Psoas muscle (tissue), 8 donors: Measurements from ENCODE around the gene EFCAB5. TPM values are rescaled to one million over a fixed set of nuclear protein-coding genes. Genes with fewer than 3 reads are reported as not detected.

ENCODE experiments used
- ATAC-seq, 4 donors: fragments of 200-7000 bp; cut with Tn5 transposase; one replicate each; pipeline ENCODE4 v1.9.1; 2020; ENCODE audit warnings: moderate library complexity in 3 of 4, mild to moderate bottlenecking in 2 of 4
- DNase-seq, 2 donors: peaks; one replicate each; pipeline ENCODE4 v3.0.0-alpha.2; 2020
- H3K27ac ChIP-seq: fragments of 200-600 bp; one replicate; pipeline ENCODE4 v1.8.0; 2022
- H3K27me3 ChIP-seq, 3 donors: fragments of 200-600 bp in 1 of 3; one replicate each; pipeline versions ENCODE4 v1.6.1 to v1.8.0; 2013 to 2022; ENCODE audit warnings: low read length in 2 of 3, mild to moderate bottlenecking in 2 of 3, moderate library complexity in 1 of 3; ENCODE audit not compliant: insufficient read depth in 3 of 3
- H3K36me3 ChIP-seq, 2 donors: fragments of 200-600 bp in 1 of 2; one replicate each; pipeline versions ENCODE4 v1.6.1 to v1.8.0; 2013 to 2022; ENCODE audit warnings: low read depth in 1 of 2, mild to moderate bottlenecking in 1 of 2, moderate library complexity in 1 of 2; ENCODE audit not compliant: insufficient read depth in 1 of 2
- H3K4me1 ChIP-seq: fragments of 200-600 bp; one replicate; pipeline ENCODE4 v1.8.0; 2022
- H3K4me3 ChIP-seq: fragments of 200-600 bp; one replicate; pipeline ENCODE4 v1.8.0; 2022; ENCODE audit warnings: mild to moderate bottlenecking
- H3K9me3 ChIP-seq: fragments of 200-600 bp; one replicate; pipeline ENCODE4 v1.8.0; 2022
- WGBS, 3 donors: extraction: QIAGEN DNeasy Blood & Tissue Kit; methylation state at CpG; one replicate each; pipeline versions ENCODE4 v1.1.6 to v1.1.7; 2013; 5-methylcytosine and 5-hydroxymethylcytosine counted together
- intact Hi-C, 2 donors: fragments of 100-400 bp; cut with DNase I; formaldehyde crosslinking; loops; one replicate each; pipeline versions ENCODE4 v1.11.0 to v1.14.2; 2022
- polyA plus RNA-seq, 3 donors: library from polyadenylated mRNA; stranded (reverse); fragments of 200-250 nt; gene quantifications; one replicate each; pipeline ENCODE4 v1.2.3, GENCODE V29; 2013
- total RNA-seq, 4 donors: library from RNA; stranded (reverse); fragmentation: NEBNext Ultra II Directional in 2 of 4; extraction: Animal tissue kit (Norgen Biotek cat#: 25700) in 2 of 4; gene quantifications; one replicate each; pipeline versions ENCODE4 v1.2.1 to v1.2.4, GENCODE V29; 2021 to 2023
- TF ChIP-seq, protein P1 (sequence below): fragments of 200-600 bp; IDR thresholded peaks from one replicate; pipeline ENCODE4 v1.8.0; 2022; ENCODE audit warnings: antibody characterized with exemption
- donor health status: healthy with polysubstance abuse.
- donor health status: DM: no; HTN: no; CAD: no; lungs with moderate emphysema.
- donor health status: Bipolar disorder and iron deficiency.
- donor health status: healthy.
- donor health status: DM: yes; HTN: yes; CAD: no.
- donor health status: DM: no; HTN: no; CAD: no.
- donor health status: DM: no; HTN: no; CAD: no.
- donor health status: DM: yes; HTN: yes; CAD: no.

The EFCAB5 gene
- total and polyA plus RNA-seq, 7 donors = 0.10 to 0.67 (median 0.17) TPM; not detected in 4

DNA sequence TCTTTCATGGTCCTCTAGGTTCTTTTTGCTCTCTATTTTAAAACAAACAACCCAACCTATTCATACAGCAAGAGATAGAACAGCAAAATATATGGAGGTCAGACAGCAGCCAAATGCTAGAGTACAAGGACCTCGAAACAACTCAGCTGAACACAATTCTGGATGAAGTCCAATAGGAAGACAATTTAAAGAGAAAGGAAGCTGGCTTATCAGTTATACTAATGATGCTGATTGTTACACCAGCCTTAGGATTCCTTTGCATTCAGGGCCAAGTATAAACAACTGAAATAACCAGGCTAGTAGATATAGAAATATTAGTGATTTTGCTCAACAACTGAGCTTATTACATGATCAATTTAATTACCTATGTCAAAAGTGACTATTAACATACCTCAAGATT lies 13.9 kb upstream of the EFCAB5 start:
- DNase-seq (no peak), ATAC-seq (no peak)
- peak overlapping the region; percentile 90 for H3K27ac ChIP-seq
- H3K27me3 ChIP-seq = no peaks in the 10 kb centered on the region
- peak overlapping the region; percentile 75 for H3K4me3 ChIP-seq
- 1 to 11% (median 3%) methylated on average over 1 of the region's 1 CpG for WGBS, 3 donors
- H3K36me3 ChIP-seq = peaks cover 0 to 16% of the 10 kb centered on the region in 2 donors
- TF ChIP-seq, protein P1, sequence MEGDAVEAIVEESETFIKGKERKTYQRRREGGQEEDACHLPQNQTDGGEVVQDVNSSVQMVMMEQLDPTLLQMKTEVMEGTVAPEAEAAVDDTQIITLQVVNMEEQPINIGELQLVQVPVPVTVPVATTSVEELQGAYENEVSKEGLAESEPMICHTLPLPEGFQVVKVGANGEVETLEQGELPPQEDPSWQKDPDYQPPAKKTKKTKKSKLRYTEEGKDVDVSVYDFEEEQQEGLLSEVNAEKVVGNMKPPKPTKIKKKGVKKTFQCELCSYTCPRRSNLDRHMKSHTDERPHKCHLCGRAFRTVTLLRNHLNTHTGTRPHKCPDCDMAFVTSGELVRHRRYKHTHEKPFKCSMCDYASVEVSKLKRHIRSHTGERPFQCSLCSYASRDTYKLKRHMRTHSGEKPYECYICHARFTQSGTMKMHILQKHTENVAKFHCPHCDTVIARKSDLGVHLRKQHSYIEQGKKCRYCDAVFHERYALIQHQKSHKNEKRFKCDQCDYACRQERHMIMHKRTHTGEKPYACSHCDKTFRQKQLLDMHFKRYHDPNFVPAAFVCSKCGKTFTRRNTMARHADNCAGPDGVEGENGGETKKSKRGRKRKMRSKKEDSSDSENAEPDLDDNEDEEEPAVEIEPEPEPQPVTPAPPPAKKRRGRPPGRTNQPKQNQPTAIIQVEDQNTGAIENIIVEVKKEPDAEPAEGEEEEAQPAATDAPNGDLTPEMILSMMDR = no peak
- H3K4me1 ChIP-seq = peaks cover 42% of the 10 kb centered on the region
- H3K9me3 ChIP-seq = no peaks in the 10 kb centered on the region
- intact Hi-C loops = loop anchor here (10.0 kb wide), 2 partner anchors 63 to 293 kb away; no protein-coding TSS in a partner anchor

DNA sequence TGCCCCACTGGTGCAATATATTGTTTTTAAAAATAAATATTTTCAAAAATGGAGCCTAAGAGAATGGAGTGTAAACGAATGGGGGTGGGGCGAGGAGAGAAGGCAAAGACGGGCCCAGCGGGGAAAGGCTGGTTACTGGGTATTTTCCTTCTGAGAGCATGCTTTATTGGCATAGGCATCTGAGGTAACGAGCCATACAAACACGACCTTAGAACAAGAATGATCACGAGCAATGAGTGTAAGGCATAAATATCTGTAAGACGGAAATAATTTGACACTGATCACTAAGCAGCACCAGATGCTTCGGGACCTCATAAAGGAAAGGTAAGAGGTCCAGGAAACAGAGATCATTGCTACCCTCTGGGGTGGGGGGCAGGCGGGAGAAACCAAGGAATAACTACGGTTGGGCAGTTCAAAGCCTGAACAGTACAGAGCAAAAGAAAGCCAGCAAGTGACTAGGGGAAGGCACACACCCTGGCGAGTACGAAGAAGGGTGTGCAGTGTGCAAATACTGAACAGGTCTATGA lies 12.4 kb upstream of the EFCAB5 start:
- intact Hi-C loops = loop anchor here (10.0 kb wide), 2 partner anchors 64 to 294 kb away; no protein-coding TSS in a partner anchor
- no peak for ATAC-seq

DNA sequence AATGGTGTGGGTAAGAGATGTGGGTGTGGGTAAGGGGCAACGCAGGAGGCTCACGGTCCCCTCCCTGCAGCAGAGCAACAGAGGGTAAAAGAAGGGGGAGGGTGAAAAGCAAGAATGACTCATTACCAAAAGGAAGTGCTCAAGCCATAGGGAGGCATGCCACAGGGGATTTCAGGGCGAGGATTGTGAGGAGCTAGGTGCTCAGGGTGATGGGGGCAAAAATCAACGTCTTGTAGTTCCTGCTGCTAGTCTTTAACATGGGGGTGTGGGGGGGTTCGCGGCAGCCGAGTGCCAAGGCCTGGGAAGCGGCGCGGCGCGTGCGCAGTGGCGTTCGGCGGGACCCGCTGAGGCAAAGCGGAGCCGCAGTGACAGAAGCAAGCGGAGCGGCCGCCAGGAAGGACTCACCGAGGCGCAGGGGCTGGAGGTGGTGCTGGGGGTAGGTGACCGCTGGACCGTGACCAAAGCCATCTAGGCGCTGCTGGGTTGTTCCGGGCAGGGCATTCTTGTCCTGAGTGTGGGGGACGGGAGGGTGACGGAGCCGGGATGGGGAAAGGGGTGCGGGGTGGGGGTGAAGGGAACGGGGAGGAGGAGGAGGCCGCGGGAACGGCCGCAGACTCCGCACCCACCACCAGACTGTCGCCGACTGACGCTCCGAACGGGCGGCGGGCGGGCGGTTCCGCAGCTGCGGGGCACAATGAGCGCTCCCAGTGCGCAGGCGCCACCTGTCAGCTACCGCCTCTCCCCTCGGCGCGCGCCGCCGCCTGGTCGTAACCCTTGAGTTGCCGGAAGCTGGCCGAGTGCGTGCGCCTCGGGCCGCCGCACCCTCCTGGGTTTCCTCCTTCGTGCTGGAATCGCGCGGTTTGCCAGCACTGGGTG lies 11.7 kb upstream of the EFCAB5 start, which contains the start of gene SSH2:
Gene SSH2, minus strand, starts transcription at position 696 of the 876 bp plus-strand sequence. Its CDS starts 228 bp downstream, at position 468.
- Histone ChIP-seq H3K36me3 (peaks cover 0 to 8% of the 10 kb centered on the region in 2 donors), H3K9me3 (no peaks in the 10 kb centered on the region), H3K4me1 (peaks cover 37% of the 10 kb centered on the region), H3K27me3 (no peaks in the 10 kb centered on the region), H3K4me3 (peak within 1 kb of the TSS; percentile 75), H3K27ac (peak within 1 kb of the TSS; percentile 90)
- peak; percentile 94 to 96 (median 96) for ATAC-seq
- intact Hi-C loops = loop anchor here (2.0 to 10.0 kb wide), 5 partner anchors 65 to 345 kb away; partner anchors contain the start of genes CORO6 (in 1 of the 2) and GIT1 (in 1 of the 2)
- WGBS, 3 donors = 0 to 1% (median 0%) methylated on average over 36 to 71 of the region's 71 CpGs
- TF ChIP-seq, protein P1 = no peak
- DNase-seq = peak; percentile 89 to 93

More for the DNA sequence above, 12.4 kb upstream of the EFCAB5 start:
- no peaks in the 10 kb centered on the region for H3K9me3 ChIP-seq
- peaks cover 0 to 10% of the 10 kb centered on the region in 2 donors for H3K36me3 ChIP-seq
- TF ChIP-seq, protein P1 = no peak
- H3K4me3 ChIP-seq = peak overlapping the region; percentile 75
- H3K4me1 ChIP-seq = peaks cover 37% of the 10 kb centered on the region
- no peaks in the 10 kb centered on the region for H3K27me3 ChIP-seq
- no peak for DNase-seq
- 1 to 3% (median 2%) methylated on average over 13 of the region's 13 CpGs for WGBS, 3 donors
- peak overlapping the region; percentile 90 for H3K27ac ChIP-seq

DNA sequence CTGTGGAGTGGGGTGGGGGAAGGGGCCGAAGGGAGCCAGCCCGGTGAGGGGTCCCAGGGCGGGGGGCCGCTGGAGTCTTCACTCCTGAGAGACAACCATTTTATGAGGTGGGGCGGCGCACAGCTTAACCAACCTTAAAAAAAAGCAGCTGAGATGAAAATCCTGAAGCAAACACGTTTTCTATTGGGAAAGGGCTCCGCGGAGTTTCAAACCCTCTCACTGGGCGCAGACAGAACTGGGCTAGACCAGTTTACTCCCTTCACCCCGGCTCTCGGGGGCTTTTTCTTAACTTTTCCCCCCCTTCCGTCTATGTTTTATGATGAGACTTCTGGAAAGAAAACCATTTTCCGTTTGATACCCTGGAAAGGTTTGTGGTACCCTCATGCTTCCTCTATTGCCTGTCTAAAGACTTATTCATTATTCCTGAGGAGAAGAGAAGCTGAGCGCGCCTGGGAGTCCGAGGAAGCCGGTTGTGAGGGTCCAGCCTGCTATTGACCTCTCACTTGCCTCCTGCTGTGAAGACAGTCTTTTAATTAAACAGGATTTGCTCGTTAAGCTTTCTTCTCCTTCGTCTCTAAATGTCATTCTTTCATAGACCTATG lies 10.9 kb upstream of the EFCAB5 start:
- TF ChIP-seq, protein P1 = no peak
- peaks cover 37% of the 10 kb centered on the region for H3K4me1 ChIP-seq
- H3K9me3 ChIP-seq = no peaks in the 10 kb centered on the region
- peak overlapping the region; percentile 75 for H3K4me3 ChIP-seq
- intact Hi-C loops = loop anchor here (1.0 to 10.0 kb wide), 4 partner anchors 120 to 346 kb away; partner anchors contain the start of genes CORO6 (in 1 of the 2) and GIT1 (in 1 of the 2)
- peak overlapping the region; percentile 90 for H3K27ac ChIP-seq
- no peak for DNase-seq
- WGBS, 3 donors = 0 to 1% (median 1%) methylated on average over 19 to 20 of the region's 20 CpGs
- H3K36me3 ChIP-seq = peaks cover 0 to under 1% of the 10 kb centered on the region in 2 donors
- peak in 1 of 4 donors; percentile 47 for ATAC-seq
- no peaks in the 10 kb centered on the region for H3K27me3 ChIP-seq
